ENCODE results near the gene KLHL6.
"Not testable (repeated sequence)": the region's sequence is repeated elsewhere in the genome, so short reads cannot be mapped to it uniquely, and the experiment has no call there.

Gene KLHL6

GRCh38 chr3:183527428-183528379 lies 27.8 kb downstream of the KLHL6 start:
- no peak for DNase-seq

- no peak for DNase-seq
Observed at GRCh38 chr3:183526838-183527427, 28.6 kb downstream of the KLHL6 start.

GRCh38 chr3:183524476-183524875 lies 31.0 kb downstream of the KLHL6 start:
- DNase-seq = no peak

- not testable (repeated sequence) for DNase-seq
Observed at GRCh38 chr3:183520741-183521556, 34.6 kb downstream of the KLHL6 start.

- DNase-seq = not testable (repeated sequence)
Observed at GRCh38 chr3:183520295-183520694, 35.2 kb downstream of the KLHL6 start.

- no peak for DNase-seq
Observed at GRCh38 chr3:183519891-183520290, 35.6 kb downstream of the KLHL6 start.

GRCh38 chr3:183518491-183519251 lies 36.8 kb downstream of the KLHL6 start:
- DNase-seq = no peak

GRCh38 chr3:183517607-183518006 lies 37.9 kb downstream of the KLHL6 start:
- DNase-seq = no peak

GRCh38 chr3:183515968-183516851 lies 39.3 kb downstream of the KLHL6 start:
- no peak for DNase-seq

- DNase-seq = no peak
Observed at GRCh38 chr3:183514021-183514420, 41.5 kb downstream of the KLHL6 start.

GRCh38 chr3:183513046-183513706 lies 42.3 kb downstream of the KLHL6 start:
- DNase-seq = no peak

GRCh38 chr3:183511286-183512131 lies 44.0 kb downstream of the KLHL6 start:
- DNase-seq = not testable (repeated sequence)

- no peak for DNase-seq
Observed at GRCh38 chr3:183508821-183509220, 46.7 kb downstream of the KLHL6 start.

- DNase-seq = no peak
Observed at GRCh38 chr3:183507551-183507950, 48.0 kb downstream of the KLHL6 start.

- DNase-seq = no peak
Observed at GRCh38 chr3:183506674-183507320, 48.7 kb downstream of the KLHL6 start.

- DNase-seq = no peak
Observed at GRCh38 chr3:183504597-183504996, 50.9 kb downstream of the KLHL6 start.

- no peak for DNase-seq
Observed at GRCh38 chr3:183503746-183504145, 51.8 kb downstream of the KLHL6 start.

- no peak for DNase-seq
Observed at GRCh38 chr3:183502237-183503181, 53.0 kb downstream of the KLHL6 start.

Measured in NCI-H2029 (cell line).